Lower lobe of right lung (tissue), 2 donors: ENCODE measurements around the gene CUBN. TPM values are rescaled to one million over a fixed set of nuclear protein-coding genes. Genes with fewer than 3 reads are reported as not detected.

Experiments used
- ATAC-seq, 2 donors: fragments of 200-7000 bp; cut with Tn5 transposase; one replicate each; pipeline ENCODE4 v1.9.1; 2020 to 2022; ENCODE audit warnings: mild to moderate bottlenecking in 2 of 2, moderate library complexity in 2 of 2
- DNase-seq: peaks from one replicate; pipeline ENCODE4 v3.0.0-alpha.2; 2020
- H3K27ac ChIP-seq: fragments of 200-600 bp; one replicate; pipeline ENCODE4 v1.8.0; 2022
- H3K27me3 ChIP-seq: fragments of 200-600 bp; one replicate; pipeline ENCODE4 v1.8.0; 2022; ENCODE audit warnings: low read depth
- H3K36me3 ChIP-seq: fragments of 200-600 bp; one replicate; pipeline ENCODE4 v1.8.0; 2022; ENCODE audit warnings: mild to moderate bottlenecking
- H3K4me1 ChIP-seq: fragments of 200-600 bp; one replicate; pipeline ENCODE4 v1.8.0; 2022
- H3K4me3 ChIP-seq: fragments of 200-600 bp; one replicate; pipeline ENCODE4 v1.8.0; 2022; ENCODE audit warnings: mild to moderate bottlenecking
- H3K9me3 ChIP-seq: fragments of 200-600 bp; one replicate; pipeline ENCODE4 v1.8.0; 2022
- CTCF ChIP-seq: fragments of 200-600 bp; IDR thresholded peaks from one replicate; pipeline ENCODE4 v1.8.0; 2022; ENCODE audit warnings: antibody characterized with exemption, mild to moderate bottlenecking
- intact Hi-C: fragments of 100-400 bp; cut with DNase I; formaldehyde crosslinking; loops from one replicate; pipeline ENCODE4 v1.11.0; 2022
- total RNA-seq: library from RNA; stranded (reverse); fragmentation: NEBNext Ultra II Directional; extraction: Animal tissue kit (Norgen Biotek cat#: 25700); gene quantifications from one replicate; pipeline ENCODE4 v1.2.1, GENCODE V29; 2021
- donor health status: DM: no; HTN: yes; CAD: no; lungs with severe emphysema.

The CUBN gene
- total RNA-seq, 1 donor from 2014 or later: 2.2 TPM

DNA sequence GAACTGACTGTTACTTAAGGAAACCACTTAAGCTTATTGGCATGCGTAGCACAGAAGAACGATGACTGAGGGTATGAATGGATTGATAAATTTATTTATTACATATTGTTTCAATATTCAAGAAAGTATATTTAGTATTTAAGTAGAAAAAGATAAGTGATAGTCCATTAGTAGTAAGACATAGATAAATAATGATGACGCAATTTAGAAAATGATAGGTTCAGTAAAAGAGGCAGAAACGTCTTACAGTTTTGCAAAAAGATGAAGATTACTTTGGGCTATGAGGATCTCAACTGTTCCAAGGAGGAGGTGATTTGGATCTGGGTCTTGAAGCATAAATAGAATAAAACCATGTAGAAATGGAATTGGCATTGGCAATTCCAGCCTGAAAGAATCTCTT, 275.8 kb downstream of the CUBN start:
- H3K4me1 ChIP-seq: no peaks in the 10 kb centered on the region
- no peak for ATAC-seq
- no peaks in the 10 kb centered on the region for H3K36me3 ChIP-seq
- H3K27me3 ChIP-seq: no peaks in the 10 kb centered on the region
- no peaks in the 10 kb centered on the region for H3K9me3 ChIP-seq
- DNase-seq: no peak
- intact Hi-C loops: no loop called here
- no peak overlapping the region for H3K4me3 ChIP-seq
- no peak for TF ChIP-seq CTCF
- H3K27ac ChIP-seq: no peak overlapping the region

- no peaks in the 10 kb centered on the region for H3K27me3 ChIP-seq
- ATAC-seq (peak in 1 of 2 donors; percentile 28), DNase-seq (no peak)
- intact Hi-C loops: no loop called here
- no peaks in the 10 kb centered on the region for H3K9me3 ChIP-seq
- no peak overlapping the region for H3K4me3 ChIP-seq
- H3K36me3 ChIP-seq: no peaks in the 10 kb centered on the region
- H3K4me1 ChIP-seq: no peaks in the 10 kb centered on the region
- TF ChIP-seq CTCF: no peak
- H3K27ac ChIP-seq: no peak overlapping the region
These were observed 276.4 kb downstream of the CUBN start for GRCh38 chr10:16853201-16853600.

DNA sequence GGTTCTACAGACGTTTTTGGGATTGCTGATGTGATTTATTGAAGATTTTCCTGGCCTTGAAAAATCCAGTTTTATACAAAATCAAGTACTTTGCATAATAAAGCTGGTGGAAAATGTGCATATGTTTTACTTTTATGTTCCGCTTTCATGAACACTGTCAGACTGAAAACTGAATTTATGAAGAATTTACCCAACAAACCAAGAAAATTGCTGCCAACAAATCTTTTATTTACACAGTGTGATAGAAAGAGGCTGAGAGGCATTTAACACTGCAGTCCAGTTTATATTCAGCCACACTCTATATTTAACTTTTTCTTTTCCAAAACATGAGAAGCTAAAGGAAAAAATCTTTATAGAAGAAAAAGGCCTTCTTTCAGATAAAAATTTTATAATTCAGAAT, 277.0 kb downstream of the CUBN start:
- no peaks in the 10 kb centered on the region for H3K27me3 ChIP-seq
- H3K4me3 ChIP-seq: no peak overlapping the region
- no peaks in the 10 kb centered on the region for H3K4me1 ChIP-seq
- H3K36me3 ChIP-seq: no peaks in the 10 kb centered on the region
- H3K27ac ChIP-seq: no peak overlapping the region
- intact Hi-C loops: no loop called here
- H3K9me3 ChIP-seq: no peaks in the 10 kb centered on the region
- DNase-seq (no peak), ATAC-seq (no peak)
- no peak for TF ChIP-seq CTCF

GRCh38 chr10:16848562-16849154, 281.0 kb downstream of the CUBN start:
- intact Hi-C loops: loop anchor here (10.0 kb wide), 1 partner anchor 406 kb away; no protein-coding TSS in a partner anchor
- DNase-seq: no peak
- Histone ChIP-seq H3K9me3 (no peaks in the 10 kb centered on the region), H3K4me3 (no peak overlapping the region), H3K27ac (no peak overlapping the region), H3K27me3 (no peaks in the 10 kb centered on the region), H3K4me1 (peaks cover under 1% of the 10 kb centered on the region), H3K36me3 (no peaks in the 10 kb centered on the region)
- TF ChIP-seq CTCF: no peak
- ATAC-seq: no peak

GRCh38 chr10:16847644-16848043, 282.0 kb downstream of the CUBN start:
- Histone ChIP-seq H3K27ac (no peak overlapping the region), H3K4me3 (no peak overlapping the region), H3K27me3 (no peaks in the 10 kb centered on the region), H3K9me3 (no peaks in the 10 kb centered on the region), H3K36me3 (no peaks in the 10 kb centered on the region), H3K4me1 (peaks cover 3% of the 10 kb centered on the region)
- no peak for ATAC-seq
- intact Hi-C loops: loop anchor here (10.0 kb wide), 1 partner anchor 407 kb away; no protein-coding TSS in a partner anchor
- no peak for TF ChIP-seq CTCF
- DNase-seq: no peak
